LNCAP (cell line): ENCODE measurements around the gene INHBC.

Experiments
- TF ChIP-seq, protein P1 (sequence below): fragments of 450-650 bp; IDR thresholded peaks from 2 replicates; pipeline ENCODE4 v1.5.1; 2017; ENCODE audit warnings: mild to moderate bottlenecking

Gene INHBC

DNA sequence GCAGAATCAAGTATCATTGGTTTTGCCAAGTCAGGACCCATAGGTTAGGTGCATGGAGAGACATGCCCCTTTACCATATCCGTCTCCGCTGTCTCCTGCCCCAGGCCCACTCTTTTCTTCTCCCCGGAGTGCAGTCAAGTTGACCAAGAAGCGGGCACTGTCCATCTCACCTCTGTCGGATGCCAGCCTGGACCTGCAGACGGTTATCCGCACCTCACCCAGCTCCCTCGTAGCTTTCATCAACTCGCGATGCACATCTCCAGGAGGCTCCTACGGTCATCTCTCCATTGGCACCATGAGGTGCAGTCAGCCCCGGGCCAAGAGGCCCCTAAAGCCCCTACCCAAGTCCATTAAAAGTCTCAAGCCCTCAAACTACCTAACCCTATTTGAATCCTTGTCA is 30.0 kb downstream of the INHBC start:
- TF ChIP-seq, protein P1, sequence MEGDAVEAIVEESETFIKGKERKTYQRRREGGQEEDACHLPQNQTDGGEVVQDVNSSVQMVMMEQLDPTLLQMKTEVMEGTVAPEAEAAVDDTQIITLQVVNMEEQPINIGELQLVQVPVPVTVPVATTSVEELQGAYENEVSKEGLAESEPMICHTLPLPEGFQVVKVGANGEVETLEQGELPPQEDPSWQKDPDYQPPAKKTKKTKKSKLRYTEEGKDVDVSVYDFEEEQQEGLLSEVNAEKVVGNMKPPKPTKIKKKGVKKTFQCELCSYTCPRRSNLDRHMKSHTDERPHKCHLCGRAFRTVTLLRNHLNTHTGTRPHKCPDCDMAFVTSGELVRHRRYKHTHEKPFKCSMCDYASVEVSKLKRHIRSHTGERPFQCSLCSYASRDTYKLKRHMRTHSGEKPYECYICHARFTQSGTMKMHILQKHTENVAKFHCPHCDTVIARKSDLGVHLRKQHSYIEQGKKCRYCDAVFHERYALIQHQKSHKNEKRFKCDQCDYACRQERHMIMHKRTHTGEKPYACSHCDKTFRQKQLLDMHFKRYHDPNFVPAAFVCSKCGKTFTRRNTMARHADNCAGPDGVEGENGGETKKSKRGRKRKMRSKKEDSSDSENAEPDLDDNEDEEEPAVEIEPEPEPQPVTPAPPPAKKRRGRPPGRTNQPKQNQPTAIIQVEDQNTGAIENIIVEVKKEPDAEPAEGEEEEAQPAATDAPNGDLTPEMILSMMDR = no peak

DNA sequence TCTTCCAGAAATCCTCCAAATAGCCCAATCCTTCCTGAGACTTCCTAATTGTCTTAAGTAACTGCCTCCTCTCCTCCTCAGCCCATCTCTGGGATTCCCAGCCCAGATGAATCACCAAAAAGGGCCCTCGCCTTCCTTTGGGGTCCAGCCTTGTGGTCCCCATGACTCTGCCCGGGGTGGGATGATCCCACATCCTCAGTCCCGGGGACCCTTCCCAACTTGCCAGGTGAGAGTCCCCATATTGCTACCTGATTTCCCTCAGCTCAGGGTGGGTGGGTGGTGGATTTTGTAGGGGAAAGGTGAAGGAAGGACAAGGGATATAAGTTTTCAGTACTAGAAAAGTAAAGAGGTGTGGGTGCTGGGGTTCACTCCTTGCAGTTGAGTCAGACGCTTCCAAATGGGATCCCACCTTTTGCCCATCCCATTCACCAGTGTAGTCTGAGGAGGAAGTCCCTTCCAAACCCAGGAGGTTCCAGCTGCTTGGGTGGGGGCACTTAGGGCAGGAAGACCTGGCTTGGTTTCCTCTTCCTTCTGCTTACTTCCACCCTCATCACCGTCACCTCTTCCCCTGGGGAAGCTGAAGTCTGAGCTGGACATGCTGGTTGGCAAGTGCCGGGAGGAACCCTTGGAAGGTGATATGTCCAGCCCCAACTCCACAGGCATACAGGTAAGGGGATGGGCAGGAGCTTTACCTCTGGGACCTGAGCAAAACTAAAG is 30.6 kb downstream of the INHBC start:
- TF ChIP-seq, protein P1 = no peak

DNA sequence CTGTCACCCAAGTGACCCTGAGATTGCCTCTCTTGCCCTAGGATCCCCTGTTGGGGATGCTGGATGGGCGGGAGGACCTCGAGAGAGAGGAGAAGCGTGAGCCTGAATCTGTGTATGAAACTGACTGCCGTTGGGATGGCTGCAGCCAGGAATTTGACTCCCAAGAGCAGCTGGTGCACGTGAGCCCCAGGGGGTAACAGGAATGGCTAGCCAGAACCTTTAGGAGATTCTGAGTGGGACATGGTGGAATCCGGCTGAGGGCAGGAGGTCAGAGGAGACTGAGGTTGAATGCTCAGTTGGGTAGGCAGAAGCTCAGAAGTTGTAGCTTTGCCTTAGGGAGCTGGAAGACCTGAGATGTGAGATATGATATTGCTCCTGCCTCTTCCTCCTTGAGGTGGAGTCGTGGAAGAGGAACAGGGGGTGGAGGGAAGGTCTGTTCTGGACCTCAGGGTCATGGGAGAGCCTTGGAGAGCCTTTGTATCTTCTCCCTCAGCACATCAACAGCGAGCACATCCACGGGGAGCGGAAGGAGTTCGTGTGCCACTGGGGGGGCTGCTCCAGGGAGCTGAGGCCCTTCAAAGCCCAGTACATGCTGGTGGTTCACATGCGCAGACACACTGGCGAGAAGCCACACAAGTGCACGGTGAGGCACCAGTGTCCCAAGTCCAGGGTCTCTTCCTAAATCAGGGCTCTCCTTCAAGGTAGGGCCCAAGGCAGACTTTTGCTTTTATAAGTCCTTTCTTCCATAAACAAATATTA is 31.3 kb downstream of the INHBC start:
- TF ChIP-seq, protein P1 = no peak

DNA sequence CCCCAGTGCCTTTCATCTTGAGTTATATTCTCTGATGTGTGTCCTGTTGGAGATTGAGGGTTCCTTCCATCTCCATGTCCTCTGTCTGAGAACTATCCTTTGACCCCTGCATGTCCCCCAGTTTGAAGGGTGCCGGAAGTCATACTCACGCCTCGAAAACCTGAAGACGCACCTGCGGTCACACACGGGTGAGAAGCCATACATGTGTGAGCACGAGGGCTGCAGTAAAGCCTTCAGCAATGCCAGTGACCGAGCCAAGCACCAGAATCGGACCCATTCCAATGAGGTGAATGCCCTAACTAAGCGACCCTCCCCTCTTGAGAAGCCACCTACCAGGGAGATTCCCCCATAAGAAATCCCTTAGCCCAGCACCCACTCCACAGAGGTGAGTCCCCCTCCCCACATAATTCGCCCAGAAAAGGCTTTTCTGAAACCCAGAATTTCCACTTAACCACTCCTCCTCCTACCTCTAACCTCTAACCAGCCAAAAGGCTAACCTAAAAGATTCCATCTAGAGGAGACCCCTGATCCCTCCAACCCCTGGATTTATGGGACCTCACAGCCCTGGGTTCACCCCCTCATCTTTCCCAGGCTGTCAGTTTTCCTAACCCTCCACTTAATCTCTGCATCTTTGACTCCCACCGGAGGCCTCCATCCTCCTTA is 32.8 kb downstream of the INHBC start:
- TF ChIP-seq, protein P1 = no peak

DNA sequence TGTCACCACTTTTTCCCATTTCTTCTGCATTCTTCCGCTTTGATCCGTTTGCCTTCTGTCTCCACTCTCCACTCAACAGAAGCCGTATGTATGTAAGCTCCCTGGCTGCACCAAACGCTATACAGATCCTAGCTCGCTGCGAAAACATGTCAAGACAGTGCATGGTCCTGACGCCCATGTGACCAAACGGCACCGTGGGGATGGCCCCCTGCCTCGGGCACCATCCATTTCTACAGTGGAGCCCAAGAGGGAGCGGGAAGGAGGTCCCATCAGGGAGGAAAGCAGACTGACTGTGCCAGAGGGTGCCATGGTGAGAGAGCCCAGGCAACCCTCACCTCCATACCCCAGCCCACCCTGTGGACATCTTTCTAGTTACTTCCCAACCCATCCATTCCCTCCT is 33.3 kb downstream of the INHBC start:
- TF ChIP-seq, protein P1 = no peak

DNA sequence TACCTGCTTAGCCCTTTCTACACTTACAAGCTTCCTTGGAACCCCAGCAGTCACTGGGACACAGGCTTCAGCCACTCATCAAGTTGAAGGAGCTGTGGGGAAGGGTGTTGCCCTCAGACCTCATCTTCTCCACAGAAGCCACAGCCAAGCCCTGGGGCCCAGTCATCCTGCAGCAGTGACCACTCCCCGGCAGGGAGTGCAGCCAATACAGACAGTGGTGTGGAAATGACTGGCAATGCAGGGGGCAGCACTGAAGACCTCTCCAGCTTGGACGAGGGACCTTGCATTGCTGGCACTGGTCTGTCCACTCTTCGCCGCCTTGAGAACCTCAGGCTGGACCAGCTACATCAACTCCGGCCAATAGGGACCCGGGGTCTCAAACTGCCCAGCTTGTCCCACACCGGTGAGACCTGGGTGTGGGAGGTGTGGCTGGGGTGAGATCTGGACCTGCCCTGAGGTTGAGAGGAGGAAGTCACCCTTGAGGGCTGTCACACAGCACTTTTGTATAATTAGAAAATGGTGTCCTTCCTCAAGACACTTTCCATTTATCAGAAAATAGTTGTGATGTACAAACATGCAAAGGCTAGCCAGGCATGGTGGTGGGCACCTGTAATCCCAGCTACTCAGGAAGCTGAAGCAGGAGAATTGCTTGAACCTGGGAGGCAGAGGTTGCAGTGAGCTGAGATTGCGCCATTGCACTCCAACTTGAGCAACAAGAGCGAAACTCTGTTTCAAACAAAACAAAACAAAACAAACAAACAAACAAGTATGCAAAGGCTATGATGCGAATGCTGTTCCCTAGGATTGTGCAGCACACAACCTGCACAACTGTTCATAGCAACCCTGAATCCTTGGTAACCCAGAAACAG is 34.9 kb downstream of the INHBC start:
- TF ChIP-seq, protein P1 = no peak
